Astrocyte of the spinal cord (primary cell): ENCODE results near the gene IL36B.

Source experiments
- DNase-seq: peaks from one replicate; pipeline ENCODE4 v3.0.0; 2011; ENCODE audit warnings: low read depth, low spot score
- H3K4me3 ChIP-seq: 2 replicates; pipeline ENCODE4 v1.5.1; 2011; ENCODE audit warnings: low read depth, mild to moderate bottlenecking, low read length, moderate library complexity
- in situ Hi-C: cut with HindIII; loops from 2 replicates; pipeline ENCODE4 v1.10.0; 2017; ENCODE audit warnings: low sequenced_read_pairs
- TF ChIP-seq, protein P1 (sequence below): IDR thresholded peaks from 2 replicates; pipeline ENCODE4 v1.5.1; 2012; ENCODE audit warnings: low read depth, mild to moderate bottlenecking, low read length, inconsistent platforms

IL36B gene

DNA sequence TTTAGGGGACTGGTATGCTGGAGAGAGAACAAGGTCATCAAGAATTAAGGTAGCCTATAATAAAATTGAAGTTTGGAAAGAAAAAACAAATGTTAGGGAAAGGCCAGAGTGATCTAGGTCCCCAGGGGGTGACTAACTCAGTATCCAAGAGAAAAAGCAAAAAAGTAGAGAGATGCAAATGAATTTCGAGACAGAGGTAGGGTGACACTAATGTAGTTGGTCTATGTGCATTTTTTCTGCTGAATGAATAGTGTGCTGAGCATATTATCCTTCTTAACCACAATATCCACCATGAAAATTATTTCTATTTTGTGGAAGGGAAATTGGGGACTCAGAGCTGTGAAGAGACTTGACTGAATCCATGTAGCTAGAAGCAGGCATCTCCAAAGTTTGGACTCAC, 37.6 kb downstream of the IL36B start:
- in situ Hi-C loops: no loop called here
- H3K4me3 ChIP-seq: no peak overlapping the region
- no peak for DNase-seq
- TF ChIP-seq, protein P1, sequence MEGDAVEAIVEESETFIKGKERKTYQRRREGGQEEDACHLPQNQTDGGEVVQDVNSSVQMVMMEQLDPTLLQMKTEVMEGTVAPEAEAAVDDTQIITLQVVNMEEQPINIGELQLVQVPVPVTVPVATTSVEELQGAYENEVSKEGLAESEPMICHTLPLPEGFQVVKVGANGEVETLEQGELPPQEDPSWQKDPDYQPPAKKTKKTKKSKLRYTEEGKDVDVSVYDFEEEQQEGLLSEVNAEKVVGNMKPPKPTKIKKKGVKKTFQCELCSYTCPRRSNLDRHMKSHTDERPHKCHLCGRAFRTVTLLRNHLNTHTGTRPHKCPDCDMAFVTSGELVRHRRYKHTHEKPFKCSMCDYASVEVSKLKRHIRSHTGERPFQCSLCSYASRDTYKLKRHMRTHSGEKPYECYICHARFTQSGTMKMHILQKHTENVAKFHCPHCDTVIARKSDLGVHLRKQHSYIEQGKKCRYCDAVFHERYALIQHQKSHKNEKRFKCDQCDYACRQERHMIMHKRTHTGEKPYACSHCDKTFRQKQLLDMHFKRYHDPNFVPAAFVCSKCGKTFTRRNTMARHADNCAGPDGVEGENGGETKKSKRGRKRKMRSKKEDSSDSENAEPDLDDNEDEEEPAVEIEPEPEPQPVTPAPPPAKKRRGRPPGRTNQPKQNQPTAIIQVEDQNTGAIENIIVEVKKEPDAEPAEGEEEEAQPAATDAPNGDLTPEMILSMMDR: no peak

DNA sequence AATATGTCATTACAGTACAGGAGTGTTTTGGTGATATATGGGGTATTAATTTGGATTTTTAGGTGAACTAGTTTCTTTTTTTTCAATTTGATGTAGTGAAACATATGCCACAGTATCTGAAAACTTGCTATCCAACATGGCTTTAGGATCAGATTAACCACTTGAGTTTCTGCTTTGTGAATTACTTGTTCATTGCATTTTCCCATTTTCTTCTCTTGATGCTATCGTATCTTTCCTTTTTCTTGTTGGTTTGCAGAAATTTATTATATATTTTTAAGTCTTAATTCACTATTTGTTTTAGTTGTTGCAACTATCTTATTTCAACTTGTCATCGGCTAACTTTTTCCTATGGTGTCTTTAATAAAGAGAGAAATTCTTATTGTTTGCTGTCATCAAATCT, 38.6 kb downstream of the IL36B start:
- no peak overlapping the region for H3K4me3 ChIP-seq
- in situ Hi-C loops: no loop called here
- no peak for DNase-seq
- TF ChIP-seq, protein P1: no peak

DNA sequence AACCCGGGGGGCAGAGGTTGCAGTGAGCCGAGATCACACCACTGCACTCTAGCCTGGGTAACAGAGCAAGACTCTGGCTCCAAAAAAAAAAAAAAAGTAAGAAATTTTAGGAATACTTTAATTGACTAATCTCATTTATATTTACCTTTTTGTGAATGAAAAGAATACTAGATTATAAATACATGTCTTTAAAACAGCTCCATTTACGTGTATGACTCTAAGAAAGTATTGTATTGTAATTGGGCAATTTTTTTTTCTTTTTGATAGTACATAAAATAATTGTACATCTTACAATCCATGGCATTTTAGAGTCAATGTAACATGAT, 39.4 kb downstream of the IL36B start:
- in situ Hi-C loops: no loop called here

DNA sequence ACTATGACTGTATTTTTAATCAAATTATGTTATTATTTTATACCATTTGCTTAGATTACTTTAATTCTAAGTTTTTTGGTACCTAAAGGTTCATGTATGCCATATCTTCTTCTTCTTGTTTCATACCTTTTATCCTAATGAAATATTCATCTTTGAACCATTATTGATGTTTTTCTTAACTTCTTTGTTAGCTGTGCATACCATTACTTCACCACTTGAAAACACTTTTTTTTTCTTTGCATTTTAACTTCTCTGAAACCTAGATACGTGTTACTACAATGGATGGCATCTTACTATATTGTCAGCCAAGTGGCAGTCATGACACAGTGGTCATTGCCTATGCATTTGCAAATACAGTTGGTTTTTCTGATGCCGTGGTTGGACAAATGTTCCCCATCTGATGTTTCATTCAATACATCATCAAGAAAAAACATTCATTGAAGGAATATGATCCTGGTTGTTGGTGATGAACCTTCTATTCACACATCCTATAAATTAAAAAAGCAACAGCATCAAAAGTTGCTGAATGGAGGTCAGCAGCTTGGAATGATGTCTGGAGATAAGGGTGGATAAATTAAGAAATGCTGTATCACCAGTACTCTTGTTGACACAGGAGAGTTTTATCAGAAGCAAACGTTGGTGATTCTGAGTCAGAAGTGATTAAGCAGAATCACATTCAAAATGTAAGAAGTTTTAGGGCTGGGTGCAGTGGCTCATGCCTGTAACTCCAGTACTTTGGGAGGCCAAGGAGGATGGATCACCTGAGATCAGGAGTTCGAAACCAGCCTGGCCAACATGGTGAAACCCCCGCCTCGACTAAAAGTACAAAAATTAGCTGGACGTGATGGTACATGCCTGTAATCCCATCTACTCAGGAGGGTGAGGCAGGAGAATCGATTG, 40.0 kb downstream of the IL36B start:
- TF ChIP-seq, protein P1: no peak
- no peak for DNase-seq
- H3K4me3 ChIP-seq: no peak overlapping the region
- in situ Hi-C loops: no loop called here

More for the DNA sequence above, 39.4 kb downstream of the IL36B start:
- no peak overlapping the region for H3K4me3 ChIP-seq
- DNase-seq: no peak
- TF ChIP-seq, protein P1: no peak

DNA sequence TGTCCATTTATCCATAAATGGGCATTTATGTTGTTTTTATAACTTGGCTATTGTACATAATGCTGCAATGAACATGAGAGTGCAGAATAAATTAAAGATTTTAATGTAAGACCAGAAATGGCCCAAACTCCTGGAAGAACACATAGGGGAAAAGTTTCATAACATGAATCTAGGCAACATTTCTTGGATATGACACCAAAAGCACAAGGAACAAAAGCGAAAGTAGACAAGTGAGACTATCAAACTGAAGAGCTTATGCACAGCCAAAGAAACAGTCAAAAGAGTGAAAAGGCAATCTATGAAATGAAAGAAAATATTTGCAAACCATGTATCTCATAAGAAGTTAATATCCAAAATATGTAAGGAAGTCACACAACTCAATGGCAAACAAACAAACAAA, 41.6 kb downstream of the IL36B start:
- in situ Hi-C loops: no loop called here
- no peak for DNase-seq
- TF ChIP-seq, protein P1: no peak
- no peak overlapping the region for H3K4me3 ChIP-seq

DNA sequence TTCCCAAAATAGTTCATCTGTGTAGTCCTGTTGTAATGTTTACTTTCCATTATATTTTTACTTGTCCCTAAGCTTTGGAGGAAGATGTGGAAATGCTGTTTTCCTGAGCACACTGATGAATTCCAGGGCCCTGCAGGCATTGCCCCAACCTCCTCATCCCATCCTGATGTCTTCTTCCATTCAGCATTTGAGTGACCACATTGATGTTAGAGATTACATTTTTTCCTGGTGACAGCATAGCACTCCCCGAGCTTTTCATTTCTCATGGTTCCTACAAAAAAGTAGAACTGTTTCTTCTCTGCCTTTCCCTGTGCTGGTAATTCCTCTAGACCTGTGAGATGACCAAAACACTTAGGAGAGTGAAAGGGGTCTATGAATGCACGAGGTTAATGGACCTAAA, 42.6 kb downstream of the IL36B start:
- TF ChIP-seq, protein P1: no peak
- in situ Hi-C loops: no loop called here

DNA sequence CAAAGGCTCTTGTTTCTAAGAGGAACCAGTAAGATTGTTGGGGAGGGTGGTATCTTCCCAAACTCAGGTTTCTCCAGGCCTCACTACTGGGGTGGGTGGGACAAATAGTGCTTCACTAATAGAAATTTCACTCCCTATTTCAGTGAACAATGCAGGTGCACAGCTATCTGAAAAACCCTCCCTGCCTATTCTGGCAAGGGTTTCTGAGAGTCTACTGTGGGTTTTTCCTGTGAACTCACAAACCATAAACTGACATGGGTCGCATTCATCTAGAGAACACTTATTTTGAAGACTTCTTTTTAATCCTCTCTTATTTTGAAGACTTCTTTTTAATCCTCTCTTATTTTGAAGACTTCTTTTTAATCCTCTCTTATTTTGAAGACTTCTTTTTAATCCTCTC, 43.0 kb downstream of the IL36B start:
- no peak for DNase-seq
- in situ Hi-C loops: no loop called here

More for the DNA sequence above, 42.6 kb downstream of the IL36B start:
- H3K4me3 ChIP-seq: no peak overlapping the region
- DNase-seq: no peak

More for the DNA sequence above, 43.0 kb downstream of the IL36B start:
- TF ChIP-seq, protein P1: no peak
- H3K4me3 ChIP-seq: no peak overlapping the region
